C4-2B (cell line): ENCODE results near the gene PMVK.

Experiments
- ZFX ChIP-seq: fragments of 450-650 bp; IDR thresholded peaks from 2 replicates; pipeline ENCODE4 v1.6.1; 2017
- TF ChIP-seq, protein P1 (sequence below): fragments of 450-650 bp; conservative IDR thresholded peaks from 2 replicates; pipeline ENCODE4 v1.5.1; 2017; ENCODE audit warnings: mild to moderate bottlenecking

DNA sequence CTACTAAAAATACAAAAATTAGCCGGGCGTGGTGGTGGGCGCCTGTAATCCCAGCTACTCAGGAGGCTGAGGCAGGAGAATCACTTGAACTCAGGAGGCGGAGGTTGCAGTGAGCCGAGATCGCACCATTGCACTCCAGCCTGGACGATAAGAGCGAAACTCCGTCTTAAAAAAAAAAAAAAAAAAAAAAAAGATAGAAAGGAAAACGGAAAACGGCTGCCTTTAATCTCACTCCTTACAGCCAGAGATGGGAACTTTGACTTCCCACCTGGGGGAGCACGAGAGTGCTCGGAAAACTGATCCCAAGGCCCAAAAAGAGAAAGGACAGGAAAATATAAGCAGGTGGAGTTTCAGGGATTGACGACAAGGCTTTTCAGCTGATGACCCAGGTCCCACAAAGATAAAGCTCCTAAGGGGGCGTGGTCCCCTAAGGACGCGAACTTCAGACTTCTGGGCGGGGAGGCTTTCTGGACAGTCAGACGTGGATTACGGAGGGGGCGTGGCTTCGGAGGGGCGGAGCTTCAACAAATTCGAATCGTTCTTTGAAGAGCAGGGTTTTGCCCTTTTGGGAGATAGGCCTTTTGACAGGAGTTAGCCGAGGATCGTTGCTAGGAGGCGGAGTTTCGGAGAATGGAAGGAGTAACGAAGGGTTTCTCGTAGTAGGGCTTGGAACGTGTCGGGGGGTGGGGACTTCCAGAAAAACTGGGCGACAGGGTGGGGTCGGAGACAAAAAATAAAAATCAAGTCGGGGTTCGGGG, 37.0 kb upstream of the PMVK start:
- TF ChIP-seq, protein P1, sequence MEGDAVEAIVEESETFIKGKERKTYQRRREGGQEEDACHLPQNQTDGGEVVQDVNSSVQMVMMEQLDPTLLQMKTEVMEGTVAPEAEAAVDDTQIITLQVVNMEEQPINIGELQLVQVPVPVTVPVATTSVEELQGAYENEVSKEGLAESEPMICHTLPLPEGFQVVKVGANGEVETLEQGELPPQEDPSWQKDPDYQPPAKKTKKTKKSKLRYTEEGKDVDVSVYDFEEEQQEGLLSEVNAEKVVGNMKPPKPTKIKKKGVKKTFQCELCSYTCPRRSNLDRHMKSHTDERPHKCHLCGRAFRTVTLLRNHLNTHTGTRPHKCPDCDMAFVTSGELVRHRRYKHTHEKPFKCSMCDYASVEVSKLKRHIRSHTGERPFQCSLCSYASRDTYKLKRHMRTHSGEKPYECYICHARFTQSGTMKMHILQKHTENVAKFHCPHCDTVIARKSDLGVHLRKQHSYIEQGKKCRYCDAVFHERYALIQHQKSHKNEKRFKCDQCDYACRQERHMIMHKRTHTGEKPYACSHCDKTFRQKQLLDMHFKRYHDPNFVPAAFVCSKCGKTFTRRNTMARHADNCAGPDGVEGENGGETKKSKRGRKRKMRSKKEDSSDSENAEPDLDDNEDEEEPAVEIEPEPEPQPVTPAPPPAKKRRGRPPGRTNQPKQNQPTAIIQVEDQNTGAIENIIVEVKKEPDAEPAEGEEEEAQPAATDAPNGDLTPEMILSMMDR = no peak
- no peak for TF ChIP-seq ZFX
